NB4 (cell line): Measurements from ENCODE around the gene PRICKLE2.

Source experiments
- CTCF ChIP-seq: IDR thresholded peaks from one replicate; pipeline ENCODE4 v1.5.1; 2012; ENCODE audit warnings: low read depth, low read length
- MAX ChIP-seq: IDR thresholded peaks from 2 replicates; pipeline ENCODE4 v1.6.1; 2011; ENCODE audit warnings: low read depth, low read length
- MYC ChIP-seq: IDR thresholded peaks from 2 replicates; pipeline ENCODE4 v1.6.1; 2011; ENCODE audit warnings: low read depth, low read length
- POLR2A ChIP-seq: IDR thresholded peaks from 2 replicates; pipeline ENCODE4 v1.6.1; 2011; ENCODE audit warnings: mild to moderate bottlenecking; ENCODE audit not compliant: insufficient read length; ENCODE audit errors: extremely low read depth

GRCh38 chr3:64267721-64268604 lies 42.7 kb upstream of the PRICKLE2 start:
- TF ChIP-seq POLR2A (no peak), CTCF (no peak), MYC (no peak), MAX (no peak)
